ACC112 (cell line): ENCODE measurements around the gene RNASE1.
"Not testable (repeated sequence)": the region's sequence is repeated elsewhere in the genome, so short reads cannot be mapped to it uniquely, and the experiment has no call there.

Source experiments
- H2AFZ ChIP-seq: fragments of 200-600 bp; sonication (generic); one replicate; pipeline ENCODE4 v1.6.0; 2017; ENCODE audit warnings: antibody characterized with exemption, low read length; ENCODE audit not compliant: unreplicated experiment
- H3K27ac ChIP-seq: fragments of 200-600 bp; sonication (generic); 2 replicates; pipeline ENCODE4 v1.5.1; 2014; ENCODE audit warnings: low read depth, mild to moderate bottlenecking, antibody characterized with exemption, low read length, moderate library complexity
- H3K27me3 ChIP-seq: fragments of 200-600 bp; sonication (generic); 2 replicates; pipeline ENCODE4 v1.6.1; 2014; ENCODE audit warnings: mild to moderate bottlenecking, antibody characterized with exemption, low read length, moderate library complexity, mixed read lengths; ENCODE audit not compliant: insufficient read depth
- H3K36me3 ChIP-seq: fragments of 200-600 bp; sonication (generic); 2 replicates; pipeline ENCODE4 v1.6.1; 2016; ENCODE audit warnings: mild to moderate bottlenecking, antibody characterized with exemption, low read length, moderate library complexity, mixed read lengths; ENCODE audit not compliant: insufficient read depth
- H3K4me1 ChIP-seq: fragments of 200-600 bp; sonication (generic); one replicate; pipeline ENCODE4 v1.6.1; 2016; ENCODE audit warnings: low read length, mixed read lengths; ENCODE audit not compliant: insufficient read depth, unreplicated experiment, control insufficient read depth
- H3K4me3 ChIP-seq: fragments of 200-600 bp; sonication (generic); 2 replicates; pipeline ENCODE4 v1.5.1; 2014; ENCODE audit warnings: mild to moderate bottlenecking, low read depth, low read length
- H3K79me2 ChIP-seq: fragments of 200-600 bp; sonication (generic); one replicate; pipeline ENCODE4 v1.6.0; 2016; ENCODE audit warnings: low read length; ENCODE audit not compliant: control insufficient read depth, unreplicated experiment, insufficient read depth

RNASE1 gene

DNA sequence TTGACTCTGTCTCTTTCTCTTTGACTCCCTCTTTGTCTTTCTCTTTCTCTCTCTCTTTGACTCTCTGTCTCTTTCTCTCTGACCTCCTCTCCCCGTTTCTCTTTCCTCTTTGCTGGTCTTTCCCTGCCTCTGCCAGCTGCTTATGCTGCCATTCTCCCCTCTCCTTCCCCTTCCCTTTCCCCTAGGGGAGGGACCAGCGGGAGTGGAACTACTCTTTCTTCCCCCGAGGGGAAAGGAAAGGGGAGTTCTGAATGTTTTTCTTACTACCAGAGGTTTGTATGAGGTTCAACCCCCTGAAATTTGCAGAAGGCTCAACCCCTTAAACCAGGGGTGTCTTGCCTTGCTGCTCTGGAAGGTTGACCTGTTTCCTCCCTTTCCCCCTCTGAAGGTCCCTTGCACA, 24.7 kb upstream of the RNASE1 start:
- no peaks in the 10 kb centered on the region for H3K79me2 ChIP-seq
- H2AFZ ChIP-seq: no peak overlapping the region
- no peak overlapping the region for H3K27ac ChIP-seq
- H3K36me3 ChIP-seq: no peaks in the 10 kb centered on the region
- H3K4me3 ChIP-seq: no peak overlapping the region
- H3K4me1 ChIP-seq: no peaks in the 10 kb centered on the region
- H3K27me3 ChIP-seq: peaks cover 21% of the 10 kb centered on the region

DNA sequence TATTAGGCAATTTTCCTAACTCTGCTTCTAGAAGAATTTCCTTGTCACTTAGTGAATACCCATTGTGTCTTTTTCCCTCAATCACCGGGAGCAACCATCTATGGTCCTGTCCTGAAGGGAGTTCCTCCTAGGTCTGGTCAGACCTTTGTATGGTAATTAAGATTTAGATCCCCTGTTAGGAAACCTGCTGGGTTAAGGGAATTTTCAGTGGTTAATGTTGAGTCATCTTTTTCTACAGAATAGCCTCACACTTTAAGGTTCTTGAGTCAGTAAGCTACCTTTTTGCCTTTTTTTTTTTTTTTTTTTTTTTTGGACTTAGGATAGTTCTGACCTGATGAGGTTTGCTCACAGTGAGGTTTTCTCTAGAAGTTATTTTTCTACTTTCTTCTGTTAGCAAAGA, 24.0 kb upstream of the RNASE1 start:
- H3K4me3 ChIP-seq, H3K36me3 ChIP-seq, H3K27ac ChIP-seq, H2AFZ ChIP-seq, H3K4me1 ChIP-seq, H3K79me2 ChIP-seq: not testable (repeated sequence)
- H3K27me3 ChIP-seq: peaks cover 14% of the 10 kb centered on the region

- H3K4me1 ChIP-seq: no peaks in the 10 kb centered on the region
- no peak overlapping the region for H2AFZ ChIP-seq
- no peaks in the 10 kb centered on the region for H3K36me3 ChIP-seq
- no peak overlapping the region for H3K4me3 ChIP-seq
- H3K27ac ChIP-seq: no peak overlapping the region
- peaks cover 12% of the 10 kb centered on the region; the same call in 1 of the 2 replicates for H3K27me3 ChIP-seq
- no peaks in the 10 kb centered on the region for H3K79me2 ChIP-seq
Measured at GRCh38 chr14:20823859-20824258, 21.2 kb upstream of the RNASE1 start.

- H3K27ac ChIP-seq, H2AFZ ChIP-seq: not testable (repeated sequence)
Measured at GRCh38 chr14:20821521-20822108, 19.0 kb upstream of the RNASE1 start.

DNA sequence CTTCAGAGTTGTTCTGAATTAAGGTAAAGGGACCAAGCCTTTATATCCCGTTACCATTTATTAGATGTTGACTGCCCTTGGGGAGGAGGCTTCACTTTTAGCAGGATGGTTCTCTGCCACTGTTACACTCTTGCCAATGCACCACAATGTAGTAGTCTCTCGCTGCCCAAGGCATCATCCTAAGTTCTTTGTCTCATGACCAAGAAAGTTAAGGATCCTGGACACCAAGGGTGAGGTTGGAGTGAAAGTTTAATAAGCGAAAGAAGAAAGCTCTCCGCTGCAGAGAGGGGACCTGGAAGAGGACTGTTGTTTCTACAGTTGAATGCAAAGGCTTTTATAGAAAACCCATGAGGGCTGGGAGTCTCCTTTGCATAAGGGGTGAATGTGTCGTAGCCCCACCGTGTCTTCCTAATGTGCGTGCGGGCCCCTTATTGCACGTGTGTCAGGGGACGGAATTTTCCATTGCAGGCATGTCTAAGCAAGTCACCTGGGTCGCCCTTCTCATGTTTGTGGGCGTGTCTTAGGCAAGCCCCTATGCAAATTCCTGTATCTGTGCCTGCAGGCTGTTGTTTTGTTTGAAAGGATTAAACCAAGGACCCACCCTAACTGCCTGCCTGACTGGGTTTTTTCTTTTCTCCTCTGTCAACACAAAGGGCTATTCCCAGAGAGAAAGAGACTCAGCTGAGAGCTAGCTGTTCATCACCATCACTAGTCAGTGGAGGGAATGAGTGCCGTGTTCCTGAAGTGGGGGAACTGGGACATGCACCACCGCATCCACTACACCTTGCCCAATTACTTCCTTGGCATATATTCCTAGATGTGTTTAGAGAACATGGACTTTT, 17.6 kb upstream of the RNASE1 start:
- H3K4me3 ChIP-seq: no peak overlapping the region
- H3K27me3 ChIP-seq: peaks cover 27% of the 10 kb centered on the region
- no peaks in the 10 kb centered on the region for H3K36me3 ChIP-seq
- H3K79me2 ChIP-seq: no peaks in the 10 kb centered on the region
- H3K4me1 ChIP-seq: no peaks in the 10 kb centered on the region
- no peak overlapping the region for H3K27ac ChIP-seq
- H2AFZ ChIP-seq: no peak overlapping the region

More at GRCh38 chr14:20821521-20822108, 19.0 kb upstream of the RNASE1 start:
- not testable (repeated sequence) for H3K4me3 ChIP-seq, H3K79me2 ChIP-seq, H3K36me3 ChIP-seq, H3K4me1 ChIP-seq
- peaks cover 27% of the 10 kb centered on the region for H3K27me3 ChIP-seq

DNA sequence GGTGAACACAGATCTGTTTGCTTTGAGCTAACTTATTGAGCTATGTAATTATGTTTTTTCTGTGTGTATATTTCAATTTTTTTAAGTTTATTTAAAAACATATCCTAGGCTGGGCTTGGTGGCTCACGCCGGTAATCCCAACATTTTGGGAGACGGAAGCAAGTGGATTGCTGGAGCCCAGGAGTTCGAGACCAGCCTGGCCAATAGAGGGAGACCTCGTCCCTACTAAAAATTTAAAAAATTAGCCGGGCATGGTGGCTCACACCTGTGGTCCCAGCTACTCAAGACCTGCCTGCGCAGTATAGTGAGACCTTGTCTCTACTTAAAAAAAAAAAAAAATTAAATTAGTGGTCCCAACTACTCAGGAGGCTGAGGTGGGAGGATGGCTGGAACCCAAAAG, 16.2 kb upstream of the RNASE1 start:
- H3K36me3 ChIP-seq: no peaks in the 10 kb centered on the region
- no peaks in the 10 kb centered on the region for H3K4me1 ChIP-seq
- H3K79me2 ChIP-seq: no peaks in the 10 kb centered on the region
- H3K27me3 ChIP-seq: peaks cover 32% of the 10 kb centered on the region
- H3K4me3 ChIP-seq: no peak overlapping the region
- no peak overlapping the region for H3K27ac ChIP-seq
- no peak overlapping the region for H2AFZ ChIP-seq

- H3K27ac ChIP-seq, H3K4me3 ChIP-seq, H2AFZ ChIP-seq, H3K79me2 ChIP-seq, H3K4me1 ChIP-seq, H3K36me3 ChIP-seq: not testable (repeated sequence)
- peaks cover 37% of the 10 kb centered on the region for H3K27me3 ChIP-seq
Measured at GRCh38 chr14:20815946-20816345, 13.3 kb upstream of the RNASE1 start.

DNA sequence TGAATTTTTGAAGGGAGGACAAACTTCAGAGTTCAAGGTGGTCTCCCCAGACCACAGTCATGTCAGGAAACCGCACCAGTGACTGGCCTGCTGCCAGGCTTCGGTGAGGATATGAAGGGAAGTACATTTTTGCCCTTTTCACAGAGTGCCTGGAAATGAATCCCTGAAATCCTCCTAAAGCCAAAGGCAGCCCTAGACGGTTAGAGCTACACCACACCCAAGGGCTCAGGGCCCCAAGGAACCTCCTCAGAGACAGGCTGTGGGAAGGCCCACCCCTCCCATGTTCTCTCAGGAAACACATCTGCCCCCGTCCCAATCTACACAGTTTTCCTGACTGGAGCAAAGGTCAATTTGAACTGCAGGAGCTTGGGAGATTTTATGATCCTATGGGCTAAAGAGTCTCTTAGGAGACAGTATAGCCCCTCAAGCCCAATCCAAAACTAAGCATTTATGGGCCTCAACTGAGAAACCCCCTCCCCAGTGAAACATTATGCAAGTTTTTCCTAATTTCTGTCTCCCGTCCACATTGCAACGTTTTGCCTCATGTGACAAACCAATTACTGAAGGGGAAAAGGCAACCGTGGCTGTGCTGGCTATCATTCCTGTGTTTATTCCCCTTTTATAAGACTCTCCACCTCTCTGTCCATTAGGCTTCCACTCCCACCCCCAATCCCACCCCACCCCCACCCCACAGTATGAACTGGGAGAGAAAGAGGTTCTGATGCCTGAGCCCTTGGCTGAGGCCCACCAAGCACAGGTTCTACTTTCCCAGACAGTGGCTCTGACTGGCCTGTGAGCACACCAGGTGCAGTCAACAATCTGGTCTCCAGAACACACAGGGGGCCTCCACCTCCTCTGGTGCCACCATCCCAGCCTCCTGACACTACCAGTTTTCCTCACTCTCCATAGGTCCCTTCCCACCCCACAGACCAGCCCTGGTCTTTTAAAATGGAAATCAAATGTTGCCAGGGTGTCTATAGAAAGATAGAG, 9.6 kb upstream of the RNASE1 start:
- Histone ChIP-seq H3K4me3 (no peak overlapping the region), H3K27ac (no peak overlapping the region), H2AFZ (no peak overlapping the region), H3K36me3 (no peaks in the 10 kb centered on the region), H3K79me2 (no peaks in the 10 kb centered on the region), H3K4me1 (no peaks in the 10 kb centered on the region), H3K27me3 (peaks cover 52% of the 10 kb centered on the region)

- Histone ChIP-seq H3K4me3 (no peak overlapping the region), H3K79me2 (no peaks in the 10 kb centered on the region), H3K36me3 (no peaks in the 10 kb centered on the region), H3K27ac (no peak overlapping the region), H3K4me1 (no peaks in the 10 kb centered on the region), H3K27me3 (peaks cover 70% of the 10 kb centered on the region), H2AFZ (no peak overlapping the region)
Measured at GRCh38 chr14:20809917-20810316, 7.3 kb upstream of the RNASE1 start.

GRCh38 chr14:20808162-20808483, 5.5 kb upstream of the RNASE1 start:
- Histone ChIP-seq H3K36me3 (no peaks in the 10 kb centered on the region), H3K4me1 (no peaks in the 10 kb centered on the region), H3K27me3 (peaks cover 82% of the 10 kb centered on the region), H3K4me3 (no peak overlapping the region), H3K27ac (no peak overlapping the region), H2AFZ (no peak overlapping the region), H3K79me2 (no peaks in the 10 kb centered on the region)
